NOMO-1 treated with DMSO at 0.1 percent for 48 hours (cell line): ENCODE data around the gene LRRTM4.

Experiments
- DNase-seq: peaks from one replicate; lab custom pipeline; 2025; ENCODE audit not compliant: unreplicated experiment; lab: John Stamatoyannopoulos, UW

Gene LRRTM4

GRCh38 chr2:76928026-76928425, 594.1 kb downstream of the LRRTM4 start:
- DNase-seq: no peak

- no peak for DNase-seq
These were observed 601.2 kb downstream of the LRRTM4 start for GRCh38 chr2:76921006-76921405.

GRCh38 chr2:76895469-76895868, 626.7 kb downstream of the LRRTM4 start:
- DNase-seq: no peak

- DNase-seq: no peak
These were observed 651.6 kb downstream of the LRRTM4 start for GRCh38 chr2:76870581-76870980.

- no peak for DNase-seq
These were observed 652.2 kb downstream of the LRRTM4 start for GRCh38 chr2:76870011-76870410.

GRCh38 chr2:76867854-76868253, 654.3 kb downstream of the LRRTM4 start:
- no peak for DNase-seq

GRCh38 chr2:76866464-76866863, 655.7 kb downstream of the LRRTM4 start:
- no peak for DNase-seq

- no peak for DNase-seq
These were observed 659.3 kb downstream of the LRRTM4 start for GRCh38 chr2:76862901-76863300.

- peak; percentile 28 for DNase-seq
These were observed 660.5 kb downstream of the LRRTM4 start for GRCh38 chr2:76861708-76862107.

GRCh38 chr2:76851000-76851399, 671.2 kb downstream of the LRRTM4 start:
- no peak for DNase-seq

GRCh38 chr2:76849086-76849485, 673.1 kb downstream of the LRRTM4 start:
- no peak for DNase-seq

- no peak for DNase-seq
These were observed 682.4 kb downstream of the LRRTM4 start for GRCh38 chr2:76839826-76840225.

- no peak for DNase-seq
These were observed 692.6 kb downstream of the LRRTM4 start for GRCh38 chr2:76829374-76830234.

GRCh38 chr2:76826691-76827090, 695.5 kb downstream of the LRRTM4 start:
- DNase-seq: no peak

- no peak for DNase-seq
These were observed 696.8 kb downstream of the LRRTM4 start for GRCh38 chr2:76825140-76825970.

- no peak for DNase-seq
These were observed 700.4 kb downstream of the LRRTM4 start for GRCh38 chr2:76821731-76822130.

- no peak for DNase-seq
These were observed 709.1 kb downstream of the LRRTM4 start for GRCh38 chr2:76813084-76813483.

- DNase-seq: no peak
These were observed 710.0 kb downstream of the LRRTM4 start for GRCh38 chr2:76812156-76812555.

GRCh38 chr2:76809136-76809535, 713.0 kb downstream of the LRRTM4 start:
- no peak for DNase-seq

- DNase-seq: no peak
These were observed 713.4 kb downstream of the LRRTM4 start for GRCh38 chr2:76808732-76809131.

- no peak for DNase-seq
These were observed 728.4 kb downstream of the LRRTM4 start for GRCh38 chr2:76793647-76794334.
